Stimulated activated CD8-positive, alpha-beta memory T cell treated with anti-CD3 and anti-CD28 coated beads, Interleukin-4, amount 100 ng/mL, for 4 hours (primary cell): ENCODE data around the gene PRKCZ.

Experiments used
- DNase-seq, 2 donors: peaks; one replicate each; pipeline ENCODE4 v3.0.0-alpha.2; 2020; ENCODE audit warnings: low read depth in 2 of 2, low spot score in 1 of 2

PRKCZ gene

DNA sequence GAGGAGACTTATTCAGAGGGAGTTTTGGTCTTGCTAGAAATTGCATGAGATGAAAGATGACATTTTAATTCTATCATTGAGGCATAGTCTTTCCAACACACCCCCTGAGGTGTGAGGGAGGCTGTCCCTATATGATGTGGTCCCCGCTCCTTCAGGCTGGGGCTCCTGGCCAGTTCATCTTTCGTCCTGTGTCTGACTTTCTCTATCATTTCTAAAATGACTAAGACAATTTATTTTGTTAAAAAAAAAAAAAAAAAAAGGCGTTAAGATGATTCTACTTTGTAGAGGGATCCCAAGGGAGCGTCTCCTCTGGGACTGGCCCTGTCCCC is 50.5 kb downstream of the PRKCZ start:
- DNase-seq = no peak

DNA sequence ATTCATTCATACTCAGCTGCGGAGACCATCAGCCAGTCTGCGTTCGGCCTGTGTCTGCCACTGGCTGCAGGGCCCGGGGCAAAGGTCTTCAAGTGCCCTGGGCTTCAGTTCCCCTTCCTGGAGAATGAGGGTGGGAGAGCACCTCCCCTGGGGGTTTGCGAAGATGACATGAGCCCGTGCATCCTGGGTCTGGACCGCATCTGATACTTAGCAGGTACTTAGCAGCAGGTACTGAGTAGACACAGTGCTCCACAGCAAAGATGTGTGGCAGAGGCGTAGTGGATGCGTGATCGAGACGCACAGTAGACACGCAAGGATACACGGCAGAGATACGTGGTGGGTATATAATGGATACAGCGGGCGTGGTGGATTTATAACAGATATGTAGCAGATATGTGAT is 51.3 kb downstream of the PRKCZ start:
- no peak for DNase-seq

DNA sequence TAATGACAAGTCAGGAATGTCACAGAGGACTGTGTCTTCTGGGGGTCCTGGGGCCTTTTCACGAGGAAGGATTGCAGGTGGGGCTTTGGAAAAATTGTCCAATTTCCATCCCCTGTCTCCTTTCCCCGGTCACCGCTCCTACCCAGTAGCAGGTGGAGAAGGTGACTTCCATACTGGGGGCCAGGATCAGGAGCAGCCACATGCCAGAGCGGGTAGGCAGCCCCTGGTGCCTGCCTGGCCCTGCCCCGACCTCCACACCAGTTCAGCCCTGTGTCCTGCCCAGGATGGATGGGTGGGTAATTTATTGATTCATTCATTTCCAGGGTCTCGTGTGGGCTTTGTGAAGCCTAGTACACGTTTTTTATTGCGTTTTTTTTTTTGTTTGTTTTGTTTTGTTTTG is 51.7 kb downstream of the PRKCZ start:
- DNase-seq = no peak

DNA sequence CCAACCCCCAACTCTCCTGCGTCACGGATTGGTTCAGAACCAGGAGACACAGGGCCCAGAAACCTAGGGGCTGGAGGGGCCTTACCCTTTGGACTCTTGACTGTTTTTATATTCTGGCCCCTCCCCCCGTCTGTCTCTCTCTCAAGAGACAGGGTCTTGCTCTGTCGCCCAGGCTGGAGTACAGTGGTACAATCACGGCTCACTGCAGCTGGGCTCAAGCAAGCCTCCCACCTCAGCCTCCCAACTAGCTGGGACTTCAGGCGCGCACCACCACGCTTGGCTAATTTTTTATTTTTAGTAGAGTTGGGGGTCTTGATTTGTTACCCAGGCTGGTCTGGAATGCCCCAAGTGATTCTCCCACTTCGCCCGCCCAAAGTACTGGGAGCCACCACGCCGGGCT is 52.5 kb downstream of the PRKCZ start:
- DNase-seq = no peak

DNA sequence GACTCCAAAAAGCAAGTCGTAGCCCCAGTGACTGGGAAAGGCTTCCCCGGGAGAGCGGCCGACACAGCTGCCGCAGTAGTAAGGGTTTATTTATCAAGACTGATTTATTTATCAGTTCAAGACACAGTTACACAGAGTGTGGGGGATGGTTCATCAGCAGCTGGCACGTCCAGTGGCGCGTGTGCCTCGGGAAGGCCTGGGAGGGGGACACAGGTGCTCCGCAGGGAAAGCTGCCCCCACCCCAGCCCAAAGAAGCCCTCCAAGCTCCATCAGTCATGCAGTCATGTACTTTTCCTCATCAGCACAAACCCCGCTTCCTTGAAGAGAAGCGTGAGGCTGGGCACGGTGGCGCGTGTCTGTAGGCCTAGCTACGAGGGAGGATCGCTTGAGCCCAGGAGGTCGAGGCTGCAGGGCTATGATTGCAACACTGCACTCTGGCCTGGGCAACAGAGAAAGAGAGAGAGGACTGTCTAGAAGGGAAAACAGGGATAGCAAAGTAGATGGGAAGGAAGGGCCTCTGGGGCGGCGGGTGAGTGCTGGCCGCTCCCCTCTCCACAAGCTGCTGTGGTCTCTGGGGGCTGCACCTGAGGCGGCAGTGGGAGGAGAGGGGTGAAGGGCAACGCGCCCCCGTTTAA is 53.2 kb downstream of the PRKCZ start:
- DNase-seq = no peak

DNA sequence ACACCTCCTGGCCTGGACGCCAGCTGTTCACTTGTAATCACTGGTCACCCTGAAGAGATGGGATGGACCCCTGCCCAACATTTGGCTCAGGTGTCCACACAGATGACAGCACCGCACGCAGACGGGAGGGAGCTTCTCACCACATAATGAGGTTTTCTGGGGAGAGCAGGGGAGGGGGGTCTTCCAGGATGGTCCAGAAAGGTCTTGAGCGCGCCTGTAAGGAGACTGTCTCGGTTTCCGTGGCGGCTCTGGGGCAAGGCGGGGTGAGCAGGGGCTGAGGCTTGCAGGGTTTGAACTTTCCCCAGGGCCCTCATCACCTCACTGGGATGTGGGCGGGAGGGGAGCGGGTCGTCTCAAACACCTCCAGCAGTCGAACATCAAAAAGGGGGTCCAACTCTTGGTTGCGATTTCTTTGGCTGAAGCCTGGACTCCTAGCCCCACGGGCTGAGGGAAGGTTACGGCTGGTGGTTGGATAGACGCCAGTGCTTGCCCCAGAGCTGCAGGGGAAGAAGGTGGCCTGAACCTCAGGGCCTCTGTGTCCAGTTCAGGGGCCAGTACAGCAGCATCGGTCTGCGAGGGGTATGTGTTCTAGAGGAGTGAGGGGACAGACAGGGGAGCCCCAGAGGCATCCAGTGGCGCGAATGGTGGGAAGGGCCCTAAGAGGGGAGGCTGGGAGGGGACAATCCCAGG is 53.8 kb downstream of the PRKCZ start:
- no peak for DNase-seq

DNA sequence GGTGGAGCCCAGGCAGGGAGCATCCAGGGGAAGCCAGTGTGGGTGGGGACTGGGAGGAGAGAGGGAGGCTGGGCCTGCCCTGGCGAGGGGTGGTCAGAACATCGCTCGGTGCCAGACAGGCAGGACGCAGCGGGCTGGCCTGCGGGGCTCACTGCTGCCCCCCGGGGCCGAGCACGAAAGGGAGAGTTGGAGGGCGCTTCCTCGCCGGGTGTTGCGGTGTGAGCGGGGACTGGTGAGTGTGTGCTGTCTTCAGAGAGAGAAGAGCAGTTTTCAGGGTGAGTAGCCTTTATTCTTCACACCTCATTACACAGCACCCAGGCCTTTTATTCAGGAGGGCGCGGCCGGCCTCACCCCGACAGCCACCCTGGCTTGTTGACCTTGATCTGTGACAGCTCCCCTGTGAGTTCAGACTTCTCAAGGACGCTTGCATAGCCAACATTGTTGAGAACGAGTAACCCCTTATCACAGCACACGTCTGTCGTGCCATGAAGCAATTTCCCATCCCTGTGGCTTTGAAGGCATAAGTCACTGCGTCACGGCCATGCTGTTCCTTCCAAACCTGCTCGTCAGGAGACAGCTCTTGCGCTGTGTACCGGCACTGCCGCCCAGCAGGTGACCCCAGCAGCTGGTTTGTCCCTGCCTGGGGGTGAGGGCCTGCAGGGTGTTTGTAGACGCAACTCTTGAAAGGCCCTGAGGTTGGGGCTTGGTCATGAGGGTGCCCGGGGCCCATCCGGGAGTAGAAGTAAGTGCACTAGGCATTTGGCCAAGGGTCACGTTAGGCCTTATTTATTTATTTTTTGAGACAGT is 54.6 kb downstream of the PRKCZ start:
- DNase-seq = no peak

DNA sequence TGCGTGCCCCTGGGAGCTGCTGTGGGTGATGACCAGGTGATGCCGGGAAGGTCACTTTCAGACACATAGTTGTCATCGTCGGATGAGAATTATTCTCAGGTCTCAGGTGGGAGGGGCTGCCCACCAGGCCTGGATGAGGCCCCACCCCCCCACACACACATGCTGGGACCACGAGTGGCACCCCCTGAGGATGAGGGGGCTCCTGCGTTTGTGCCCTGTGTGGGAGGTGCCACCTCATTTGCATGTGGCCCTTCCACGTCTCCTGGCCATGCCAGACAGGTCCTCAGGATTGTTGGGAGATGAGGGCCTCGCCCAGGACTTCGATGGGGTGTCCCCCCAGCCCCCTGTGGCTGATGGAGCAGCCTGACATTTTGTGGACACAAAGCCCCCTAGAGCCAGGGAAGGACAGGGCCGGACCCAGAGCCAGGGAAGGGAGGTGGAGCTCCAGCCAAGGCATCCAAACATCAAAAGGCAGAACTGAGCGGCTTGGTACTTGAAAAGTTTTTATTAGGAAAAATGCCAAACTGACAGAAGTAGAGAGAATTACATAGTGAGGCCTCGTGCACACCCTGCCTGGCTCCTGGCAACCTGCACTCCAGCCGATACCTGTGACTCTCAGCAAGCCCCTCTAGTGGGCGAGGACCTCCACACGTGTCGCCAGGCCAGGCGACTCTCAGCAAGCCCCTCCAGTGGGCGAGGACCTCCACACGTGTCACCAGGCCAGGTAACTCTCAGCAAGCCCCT is 55.7 kb downstream of the PRKCZ start:
- no peak for DNase-seq

DNA sequence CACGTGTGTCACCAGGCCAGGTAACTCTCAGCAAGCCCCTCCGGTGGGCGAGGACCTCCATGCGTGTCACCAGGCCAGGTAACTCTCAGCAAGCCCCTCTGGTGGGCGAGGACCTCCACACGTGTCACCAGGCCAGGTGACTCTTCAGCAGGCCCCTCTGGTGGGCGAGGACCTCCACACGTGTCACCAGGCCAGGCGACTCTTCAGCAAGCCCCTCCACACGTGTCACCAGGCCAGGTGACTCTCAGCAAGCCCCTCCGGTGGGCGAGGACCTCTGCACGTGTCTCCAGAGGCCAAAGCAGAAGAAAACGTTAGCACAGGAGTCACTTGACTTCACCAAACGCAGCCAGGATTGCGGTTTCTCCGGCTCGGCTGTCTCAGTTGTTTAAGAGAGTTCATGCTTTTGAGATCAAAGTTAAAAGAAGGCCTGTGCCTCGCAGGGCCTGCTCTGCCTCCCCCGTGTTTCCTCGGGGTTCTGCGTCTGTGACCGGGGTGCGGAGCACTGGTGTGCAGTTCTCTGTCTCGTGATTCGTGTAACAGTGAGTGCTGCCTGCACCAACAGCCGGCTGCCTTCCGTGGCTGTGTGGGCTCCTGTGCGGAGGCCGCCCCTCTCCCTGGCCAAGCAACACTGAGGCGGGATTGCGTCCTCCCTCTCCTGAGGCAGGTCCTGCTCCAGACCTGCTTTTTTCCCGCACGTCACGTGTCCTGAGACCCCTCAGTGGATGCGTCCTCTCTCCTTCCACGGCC is 56.6 kb downstream of the PRKCZ start:
- DNase-seq = no peak

DNA sequence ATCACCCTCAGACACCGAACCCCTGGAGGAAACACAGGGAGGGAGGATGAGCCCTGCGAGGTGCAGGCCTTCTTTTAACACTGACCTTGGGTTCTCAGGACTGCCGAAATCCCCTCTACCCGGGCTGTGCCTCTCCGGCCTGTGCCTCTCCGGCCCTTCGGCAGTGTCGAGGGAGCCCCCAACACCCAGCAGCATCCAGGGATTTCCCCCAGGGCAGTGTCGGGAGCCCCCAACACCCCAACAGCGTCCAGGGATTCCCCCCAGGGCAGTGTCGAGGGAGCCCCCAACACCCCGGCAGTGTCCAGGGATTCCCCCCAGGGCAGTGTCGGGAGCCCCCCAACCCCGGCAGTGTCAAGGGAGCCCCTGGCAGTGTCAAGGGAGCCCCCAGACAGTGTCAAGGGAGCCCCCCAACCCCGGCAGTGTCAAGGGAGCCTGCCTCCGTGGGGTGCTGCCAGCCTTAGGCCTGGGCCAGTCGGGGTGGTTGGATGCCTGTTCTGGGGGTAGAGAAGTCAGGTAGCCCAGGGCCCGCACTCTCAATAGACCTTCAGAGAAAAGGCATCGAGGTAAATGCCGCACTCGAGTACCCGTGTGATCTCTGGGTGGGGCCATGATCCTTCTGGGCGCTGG is 57.5 kb downstream of the PRKCZ start:
- no peak for DNase-seq

DNA sequence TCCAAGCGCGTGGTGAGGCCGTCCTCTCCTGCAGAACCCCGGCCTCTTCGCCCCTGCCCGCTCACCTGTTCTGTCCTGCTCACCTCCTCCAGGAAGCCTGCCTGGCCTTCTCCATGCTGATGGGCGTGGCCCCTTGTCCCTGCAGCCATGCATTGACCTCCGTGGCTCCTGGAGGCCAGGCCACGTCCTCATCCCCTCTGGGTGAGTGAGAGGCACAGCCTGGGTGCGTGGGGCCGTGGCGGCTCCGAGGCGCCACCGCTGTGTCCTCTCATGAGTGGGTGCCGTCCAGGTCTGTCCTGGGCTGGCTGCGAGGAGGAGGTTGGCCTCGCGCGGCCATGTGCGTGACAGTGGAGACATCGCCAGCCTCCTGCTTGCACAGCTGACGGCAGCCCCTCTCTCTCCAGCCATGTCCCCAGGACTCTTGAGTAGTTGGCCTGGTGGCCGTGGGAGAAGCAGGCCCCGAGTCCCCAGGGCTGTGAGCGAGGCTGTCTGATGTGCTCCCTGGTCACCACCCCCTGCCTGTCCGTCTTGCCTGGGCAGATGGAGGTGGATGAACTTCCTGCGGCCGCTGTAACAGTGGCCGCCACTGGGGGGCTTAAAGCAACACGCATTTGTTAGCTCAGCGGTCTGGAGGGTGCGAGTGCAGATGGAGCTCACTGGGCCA is 58.1 kb downstream of the PRKCZ start:
- no peak for DNase-seq

DNA sequence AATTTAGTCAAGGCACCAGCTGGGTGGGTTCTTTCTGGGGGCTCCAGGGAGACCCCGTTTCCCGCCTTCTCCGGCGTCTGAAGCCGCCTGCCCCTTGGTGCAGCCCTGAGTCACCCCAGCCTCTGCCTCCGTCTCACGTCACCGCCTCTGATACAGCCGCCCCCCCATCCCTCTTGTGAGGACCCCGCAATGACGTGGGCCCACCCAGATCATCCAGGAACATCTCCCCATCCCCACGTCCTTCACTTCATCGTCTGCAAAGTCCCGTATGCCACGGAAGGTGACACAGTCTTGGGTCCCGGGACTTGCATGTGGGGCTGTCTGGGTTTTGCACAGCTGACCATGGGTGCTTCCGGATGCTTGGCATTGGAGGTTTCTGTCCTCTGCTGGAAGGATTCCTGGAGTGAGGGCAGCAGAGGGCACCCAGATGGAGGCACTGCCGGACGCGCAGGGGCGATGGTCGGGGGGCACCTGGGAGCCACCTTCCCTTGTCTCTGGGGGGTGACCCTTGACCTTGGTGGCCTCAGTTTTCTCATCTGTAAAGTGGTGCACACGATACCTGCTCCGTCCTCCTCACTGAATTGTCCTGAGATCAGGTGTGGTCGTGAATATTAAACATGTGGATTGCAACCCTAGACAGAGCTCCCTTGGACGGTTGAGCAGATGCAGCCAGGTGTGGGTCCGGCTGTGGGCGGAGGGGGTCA is 58.8 kb downstream of the PRKCZ start:
- DNase-seq = no peak

DNA sequence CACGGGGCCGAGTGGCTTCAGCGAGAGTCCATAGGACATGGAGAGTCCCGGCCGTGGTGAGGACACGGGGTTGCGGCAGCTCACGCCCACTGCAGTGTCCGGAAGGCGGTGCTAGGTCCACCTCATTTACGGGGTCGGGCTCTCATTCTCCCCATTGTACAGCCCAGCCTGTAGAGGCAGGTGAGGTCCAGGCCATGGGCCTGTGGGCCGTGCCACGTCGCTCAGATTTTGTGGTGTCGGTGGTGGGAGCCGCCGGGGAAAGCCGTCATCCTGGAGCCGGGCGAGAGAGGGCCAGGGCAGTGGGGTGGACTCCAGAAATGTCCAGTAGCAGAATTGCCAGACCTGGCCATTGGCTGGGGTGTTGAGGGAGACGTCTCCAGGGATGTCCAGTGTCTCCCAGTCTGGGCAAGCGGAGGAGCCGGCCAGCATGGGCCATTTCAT is 59.4 kb downstream of the PRKCZ start:
- no peak for DNase-seq

DNA sequence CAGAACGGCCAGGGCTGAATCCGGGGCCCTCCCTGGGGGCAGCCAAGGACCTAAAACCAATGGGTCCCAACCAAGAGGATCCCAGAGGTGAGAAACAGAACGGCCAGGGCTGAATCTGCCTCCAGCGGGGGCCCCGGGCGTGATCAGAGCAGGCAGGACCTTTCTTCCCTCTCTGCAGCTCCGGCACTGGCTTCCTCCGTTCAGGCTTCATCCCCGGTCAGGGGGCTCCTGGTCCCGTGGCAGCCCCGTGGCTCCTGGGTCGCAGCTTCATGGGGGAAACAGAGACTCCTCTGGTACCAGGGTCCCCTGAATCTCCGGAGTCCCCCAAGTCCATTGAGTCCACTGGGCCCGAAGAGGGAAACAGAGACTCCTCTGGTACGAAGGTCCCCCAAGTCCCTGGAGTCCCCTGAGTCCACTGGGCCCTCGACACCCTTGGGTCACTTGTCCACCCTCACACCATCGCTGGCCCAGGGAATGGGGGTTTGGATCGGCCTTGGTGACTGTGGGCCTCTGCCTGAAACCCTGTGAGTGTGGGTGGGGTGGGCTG is 60.1 kb downstream of the PRKCZ start:
- no peak for DNase-seq

DNA sequence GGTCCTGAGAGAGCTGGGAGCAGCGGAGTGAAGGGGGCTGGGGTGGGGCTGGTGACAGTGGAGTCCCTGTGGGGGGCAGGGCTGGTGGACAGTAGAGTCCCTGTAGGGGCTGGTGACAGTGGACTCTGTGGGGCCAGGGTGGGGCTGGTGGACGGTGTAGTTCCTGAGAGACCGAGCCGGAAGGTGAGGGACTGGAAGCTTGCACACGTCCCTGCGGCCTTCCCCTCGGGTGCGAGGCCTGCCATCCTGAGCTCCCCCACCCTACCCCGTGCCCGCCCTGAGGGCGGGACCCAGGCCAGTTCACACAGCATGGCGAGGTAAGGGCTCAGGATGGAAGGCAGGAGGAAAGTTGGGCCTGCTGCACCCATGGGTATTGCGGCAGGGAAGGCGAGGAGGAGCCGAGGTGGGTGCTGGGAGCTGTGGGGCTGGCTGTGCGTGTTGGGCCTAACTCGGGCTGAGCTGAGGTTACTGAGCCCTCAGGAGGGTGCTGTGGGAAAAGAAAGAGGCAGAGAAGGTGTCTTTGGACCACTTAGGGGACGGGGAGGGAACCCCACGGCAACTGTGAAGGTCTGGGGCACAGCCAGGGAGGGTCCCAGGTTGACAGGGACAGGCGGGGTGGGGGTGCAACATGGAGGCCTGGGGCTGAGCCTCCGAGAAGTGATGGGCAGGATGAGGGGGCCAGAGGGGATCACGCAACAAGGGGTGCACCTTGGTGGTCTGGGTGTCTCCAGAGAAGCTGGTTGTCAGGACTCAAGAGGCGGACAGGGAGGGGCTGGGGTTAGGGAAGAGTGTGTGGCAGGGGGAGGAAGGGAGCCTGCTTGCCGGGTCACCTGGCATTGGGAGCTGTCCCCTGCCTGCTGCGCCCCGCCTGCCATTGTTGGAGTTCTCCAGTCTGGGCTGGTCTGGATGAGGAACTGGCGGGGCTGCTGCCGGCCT is 60.8 kb downstream of the PRKCZ start:
- DNase-seq = no peak

DNA sequence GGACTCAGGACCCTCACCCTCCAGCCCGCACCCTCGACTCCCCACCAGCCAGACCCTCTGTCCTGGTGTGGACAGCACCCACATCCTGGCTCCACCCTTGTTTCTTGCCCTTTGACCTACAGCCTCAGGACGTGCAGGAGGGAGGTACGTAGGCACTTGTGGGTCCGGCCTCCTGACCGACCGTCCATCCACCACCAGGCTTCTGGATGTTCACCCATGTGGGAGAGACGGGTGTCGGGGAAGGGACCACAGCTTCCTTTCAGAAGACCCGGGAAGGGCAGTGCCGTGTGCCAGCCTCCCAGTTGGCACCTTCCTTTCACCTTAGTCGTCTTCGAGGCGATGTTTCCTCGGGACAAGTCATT is 61.4 kb downstream of the PRKCZ start:
- no peak for DNase-seq

DNA sequence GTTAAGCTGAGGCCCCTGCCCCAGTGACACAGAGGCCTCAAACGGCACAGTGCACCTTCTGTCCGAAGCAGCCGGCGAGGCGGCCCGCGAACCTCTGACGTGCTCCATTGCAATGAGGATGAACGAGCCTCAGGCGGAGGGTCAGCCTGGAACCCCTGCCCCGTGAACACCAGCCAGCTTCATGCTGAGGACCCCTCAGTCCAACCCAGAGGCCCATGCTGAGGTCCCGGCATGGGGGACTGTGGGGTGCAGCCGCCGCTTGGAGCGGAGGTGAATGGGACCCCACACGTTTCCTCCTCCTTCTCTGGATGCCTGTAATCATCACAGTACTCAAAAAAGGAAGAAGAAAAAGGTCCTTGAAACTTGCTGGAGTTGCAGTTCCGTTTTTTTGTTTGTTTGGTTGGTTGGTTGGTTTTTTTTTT is 62.1 kb downstream of the PRKCZ start:
- DNase-seq = no peak

DNA sequence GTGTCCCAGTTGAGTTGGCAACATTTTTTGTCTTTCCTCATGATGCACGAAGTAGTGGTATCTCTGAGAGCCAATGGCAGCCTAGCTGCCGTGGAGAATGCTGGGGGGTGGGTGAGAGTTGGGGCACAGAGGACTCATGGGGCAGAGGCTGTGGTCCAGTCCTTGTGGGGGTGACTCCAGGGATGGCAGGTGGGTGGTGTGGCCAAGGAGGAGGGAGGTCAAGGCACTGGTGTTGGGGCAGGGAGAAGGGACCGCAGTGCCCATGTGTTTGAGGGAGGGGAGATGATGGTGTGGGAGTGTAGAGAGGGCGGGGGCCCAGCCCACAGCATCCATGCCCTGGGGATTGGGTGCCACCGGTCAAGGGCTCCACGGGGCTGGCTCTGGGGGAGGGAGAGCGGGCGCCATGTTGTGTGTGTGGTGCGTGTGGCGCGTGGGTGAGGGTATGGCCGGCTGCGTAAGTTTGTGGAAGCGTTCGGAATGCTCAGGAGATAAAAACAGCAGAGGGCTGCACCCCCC is 63.5 kb downstream of the PRKCZ start:
- no peak for DNase-seq
